Forelimb muscle (tissue), 1 donor: ENCODE measurements around the gene TEX11. TPM values are rescaled to one million over a fixed set of nuclear protein-coding genes. Genes with fewer than 3 reads are reported as not detected.
"Not testable (repeated sequence)": the region's sequence is repeated elsewhere in the genome, so short reads cannot be mapped to it uniquely, and the experiment has no call there.

Experiments
- DNase-seq: peaks from one replicate; pipeline ENCODE4 v3.0.0-alpha.2; 2013; ENCODE audit warnings: low read depth
- polyA plus RNA-seq: library from polyadenylated mRNA; unstranded; fragments of 120-200 nt; gene quantifications from one replicate; pipeline ENCODE4 v1.2.1, GENCODE V29; 2013; ENCODE audit not compliant: insufficient read length

The TEX11 gene
- polyA plus RNA-seq, 1 donor, result 0.06 TPM

DNA sequence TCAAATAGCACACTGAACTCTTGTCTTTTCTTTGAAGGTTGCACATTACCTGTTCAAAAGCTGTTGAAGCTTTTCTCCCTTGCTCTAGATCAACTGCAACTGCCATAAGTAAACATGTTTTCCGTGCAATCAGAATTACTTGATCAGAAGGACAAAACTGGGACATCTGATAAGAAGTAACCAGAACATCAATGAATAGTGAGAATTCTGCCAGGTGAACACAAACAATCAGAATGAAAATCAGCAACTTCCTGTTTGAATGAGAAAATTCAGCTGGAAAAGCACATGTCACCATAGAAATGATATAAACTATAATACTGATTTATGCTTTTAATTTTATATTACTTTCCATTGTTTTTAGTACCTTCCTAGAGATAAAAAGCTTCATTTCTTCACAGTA lies 303.2 kb downstream of the TEX11 start:
- no peak for DNase-seq

DNA sequence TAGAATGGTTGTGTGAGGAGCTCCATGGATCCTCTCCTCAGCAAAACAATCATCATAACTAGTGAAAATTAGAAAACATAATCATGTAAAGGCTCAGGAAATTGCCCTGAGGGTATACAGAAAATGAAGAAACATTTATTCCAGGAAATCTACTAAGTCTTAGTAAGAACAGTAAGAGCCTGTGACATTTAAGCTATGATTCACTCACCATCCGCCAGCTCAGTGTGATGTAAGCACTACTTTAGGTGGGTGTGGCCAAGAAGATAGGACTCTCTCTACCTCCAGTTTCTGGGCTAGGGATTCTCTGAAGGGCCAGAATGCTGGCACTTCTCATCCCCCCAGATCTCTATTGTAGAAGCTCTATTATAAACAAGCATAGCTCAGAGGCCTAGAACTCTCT lies 316.4 kb downstream of the TEX11 start:
- no peak for DNase-seq

DNA sequence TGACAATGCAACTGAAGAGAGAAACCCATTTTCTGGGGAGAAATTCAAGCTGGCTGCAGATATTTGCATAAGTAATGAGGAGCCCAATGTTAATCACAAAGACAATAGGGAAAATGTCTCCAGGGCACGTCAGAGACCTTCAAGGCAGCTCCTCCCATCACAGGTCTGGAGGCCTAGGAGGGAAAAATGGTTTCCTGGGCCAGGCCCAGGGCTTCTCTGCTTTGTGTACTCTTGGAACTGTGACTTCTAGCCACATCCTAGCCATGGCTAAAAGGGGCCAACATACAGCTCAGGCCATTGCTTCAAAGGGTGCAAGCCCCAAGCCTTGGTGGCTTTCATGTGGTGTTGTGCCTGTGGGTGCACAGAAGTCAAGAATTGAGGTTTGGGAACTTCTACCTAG lies 321.4 kb downstream of the TEX11 start:
- DNase-seq, result not testable (repeated sequence)

DNA sequence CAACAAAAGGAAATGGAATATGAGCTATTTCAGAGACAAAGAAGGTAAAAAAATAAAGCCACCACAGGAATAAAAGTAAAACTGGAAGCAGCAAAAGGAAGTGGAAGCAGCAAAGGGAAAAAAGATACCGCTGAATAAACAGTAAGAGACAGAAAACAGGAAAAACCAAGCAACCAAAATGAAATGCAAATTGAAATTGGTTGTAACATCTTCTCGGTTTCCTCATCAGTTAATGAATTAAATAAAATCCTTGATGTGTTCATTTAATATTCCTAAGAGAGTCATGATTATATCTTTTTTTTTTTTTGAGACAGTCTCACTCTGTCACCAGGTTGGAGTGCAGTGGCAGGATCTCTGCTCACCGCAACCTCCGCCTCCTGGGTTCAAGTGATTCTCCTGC lies 331.1 kb downstream of the TEX11 start:
- DNase-seq, result no peak

DNA sequence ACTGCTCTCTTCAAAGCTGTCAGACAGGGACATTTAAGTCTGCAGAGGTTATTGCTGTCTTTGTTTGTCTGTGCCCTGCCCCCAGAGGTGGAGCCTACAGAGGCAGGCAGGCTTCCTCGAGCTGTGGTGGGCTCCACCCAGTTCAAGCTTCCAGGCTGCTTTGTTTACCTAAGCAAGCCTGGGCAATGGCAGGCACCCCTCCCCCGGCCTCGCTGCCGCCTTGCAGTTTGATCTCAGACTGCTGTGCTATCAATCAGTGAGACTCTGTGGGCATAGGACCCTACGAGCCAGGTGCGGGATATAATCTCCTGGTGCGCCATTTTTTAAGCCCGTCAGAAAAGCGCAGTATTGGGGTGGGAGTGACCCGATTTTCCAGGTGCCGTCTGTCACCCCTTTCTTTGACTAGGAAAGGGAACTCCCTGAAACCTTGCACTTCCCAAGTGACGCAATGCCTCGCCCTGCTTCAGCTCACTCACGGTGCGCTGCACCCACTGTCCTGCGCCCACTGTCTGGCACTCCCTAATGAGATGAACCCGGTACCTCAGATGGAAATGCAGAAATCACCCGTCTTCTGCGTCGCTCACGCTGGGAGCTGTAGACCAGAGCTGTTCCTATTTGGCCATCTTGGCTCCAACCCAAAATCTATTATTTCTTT lies 338.5 kb downstream of the TEX11 start:
- not testable (repeated sequence) for DNase-seq

DNA sequence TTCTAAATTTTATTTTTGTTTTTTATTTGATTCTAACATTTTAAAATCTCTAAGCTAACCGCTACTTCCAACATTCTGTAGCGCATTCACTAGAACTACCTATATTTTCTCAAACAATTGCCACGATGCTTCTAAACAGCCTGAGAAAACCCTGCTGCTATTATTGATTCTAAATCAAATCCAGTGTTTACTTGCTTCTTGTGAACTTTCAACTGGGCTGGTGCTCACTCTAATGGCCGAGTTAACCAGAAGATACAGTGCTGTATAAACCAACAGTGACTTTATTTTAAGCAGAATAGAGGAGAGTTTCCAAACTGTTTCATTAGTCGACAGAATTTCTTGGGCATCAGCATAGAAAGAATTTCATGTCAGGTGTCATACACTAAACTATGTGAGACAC lies 353.6 kb downstream of the TEX11 start:
- no peak for DNase-seq

DNA sequence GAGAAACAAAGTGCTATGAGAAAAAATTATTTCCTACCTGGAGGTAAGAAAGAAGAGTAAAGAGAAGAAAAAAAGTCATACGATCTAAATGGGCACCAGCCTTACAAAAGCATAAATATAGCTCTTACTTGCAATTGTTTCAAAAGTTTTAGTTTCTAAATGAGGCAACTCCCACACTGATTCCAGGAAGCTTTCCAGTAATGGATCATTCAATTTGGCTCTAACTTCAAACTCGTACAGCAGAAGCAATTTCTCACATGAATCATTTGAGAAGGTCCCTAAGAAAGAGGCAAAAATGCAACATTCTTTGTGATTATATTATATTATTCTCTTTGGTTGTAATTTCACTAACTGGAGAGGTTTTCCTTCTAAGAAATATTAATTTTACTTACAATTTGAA lies 354.0 kb downstream of the TEX11 start:
- no peak for DNase-seq

DNA sequence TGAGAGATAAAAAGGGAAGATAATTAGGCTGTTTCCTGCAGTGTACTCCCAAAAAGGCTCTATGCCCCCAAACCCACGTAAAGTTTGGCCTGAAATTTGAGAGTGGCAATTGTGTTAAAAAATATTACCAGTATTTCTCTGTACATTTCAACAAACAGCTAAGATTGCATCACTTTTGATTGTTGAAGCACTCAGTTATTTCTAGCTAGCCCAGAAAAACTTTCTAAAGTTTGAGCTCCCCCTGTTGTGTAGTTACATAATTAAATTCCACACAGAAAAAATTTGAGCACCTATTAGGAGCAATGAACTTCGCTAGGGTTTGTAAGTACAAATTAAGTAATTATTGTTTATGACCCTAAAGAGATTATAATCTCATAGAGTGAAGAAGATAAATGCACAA lies 354.4 kb downstream of the TEX11 start:
- DNase-seq, result no peak

DNA sequence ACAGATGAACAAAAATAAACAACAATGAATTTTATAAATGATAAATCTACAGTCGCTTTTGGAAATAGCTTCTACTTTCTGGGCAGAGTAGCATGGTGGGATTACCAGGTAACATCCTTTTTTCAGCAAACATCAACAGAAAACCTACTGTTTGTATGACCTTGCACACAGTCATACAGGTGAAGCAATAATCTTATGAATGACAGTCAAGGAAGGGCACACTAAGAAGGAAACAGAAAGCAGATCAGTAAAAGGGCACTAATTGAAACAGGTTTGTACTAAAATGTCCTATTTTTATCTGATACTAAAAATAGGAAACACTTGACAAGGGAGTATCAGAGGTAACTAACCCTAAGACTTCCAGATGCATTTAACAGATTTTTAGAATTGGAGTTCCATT lies 355.0 kb downstream of the TEX11 start:
- DNase-seq, result no peak

DNA sequence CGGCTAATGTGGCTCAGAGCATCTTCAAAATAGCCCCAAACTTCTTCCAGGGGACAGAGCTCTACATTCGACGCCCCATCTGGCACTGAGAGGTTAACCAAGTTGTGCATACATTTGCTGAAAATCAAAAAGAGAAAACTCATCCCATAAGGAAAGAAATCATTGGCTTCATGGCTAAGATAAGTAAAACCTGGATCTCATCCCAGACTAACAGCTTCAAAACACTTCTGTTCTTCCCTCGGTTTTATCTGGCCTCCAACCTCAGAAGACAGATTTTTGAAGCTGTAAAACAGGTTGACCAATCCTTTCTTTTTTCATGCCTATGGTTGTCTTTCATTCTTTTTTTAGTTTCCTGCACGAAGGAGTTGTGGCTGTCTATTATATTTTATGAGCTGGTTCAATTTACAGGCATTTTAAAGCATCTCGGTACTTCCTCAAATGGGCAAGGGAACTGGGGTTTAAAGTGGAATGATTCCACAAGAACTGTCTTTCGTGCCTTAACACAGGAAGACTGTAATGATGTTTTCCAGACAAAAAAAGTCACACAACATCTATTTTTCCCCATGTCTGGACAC lies 356.3 kb downstream of the TEX11 start:
- no peak for DNase-seq

DNA sequence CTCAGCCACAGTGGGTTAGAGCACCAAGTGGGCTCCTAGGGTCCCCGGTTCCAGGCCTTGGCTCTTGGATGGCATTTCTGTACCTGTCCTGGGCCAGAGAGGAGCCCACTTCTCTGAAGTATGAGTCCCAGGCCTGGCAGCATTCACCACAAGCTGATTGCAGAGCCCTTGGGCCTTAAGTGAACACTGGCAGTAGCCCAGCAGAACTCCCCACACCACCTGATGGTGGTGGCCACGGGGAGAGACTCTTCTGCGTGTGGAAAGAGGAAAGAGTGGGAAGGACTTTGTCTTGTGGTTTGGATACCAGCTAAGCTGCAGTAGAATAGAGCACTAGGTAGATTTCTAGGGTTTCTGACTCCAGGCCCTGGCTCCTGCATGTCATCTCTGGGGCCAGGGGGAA lies 359.1 kb downstream of the TEX11 start:
- DNase-seq, result no peak

DNA sequence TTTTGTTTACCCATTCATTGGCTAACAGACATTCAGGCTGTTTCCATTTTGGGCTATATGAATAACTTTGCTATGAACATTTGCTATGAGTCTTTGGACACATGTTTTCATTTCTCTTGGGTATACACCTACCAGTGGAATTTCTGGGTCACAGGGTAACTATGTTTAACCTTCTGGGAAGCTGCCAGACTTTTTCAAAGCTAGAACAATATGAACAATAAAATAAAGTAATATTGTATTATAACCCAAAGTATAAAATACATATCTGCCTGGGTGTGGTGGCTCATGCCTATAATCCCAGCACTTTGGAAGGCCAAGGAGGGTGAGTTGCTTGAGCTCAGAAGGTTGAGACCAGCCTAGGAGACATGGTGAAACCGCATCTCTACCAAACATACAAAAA lies 373.3 kb downstream of the TEX11 start:
- no peak for DNase-seq

DNA sequence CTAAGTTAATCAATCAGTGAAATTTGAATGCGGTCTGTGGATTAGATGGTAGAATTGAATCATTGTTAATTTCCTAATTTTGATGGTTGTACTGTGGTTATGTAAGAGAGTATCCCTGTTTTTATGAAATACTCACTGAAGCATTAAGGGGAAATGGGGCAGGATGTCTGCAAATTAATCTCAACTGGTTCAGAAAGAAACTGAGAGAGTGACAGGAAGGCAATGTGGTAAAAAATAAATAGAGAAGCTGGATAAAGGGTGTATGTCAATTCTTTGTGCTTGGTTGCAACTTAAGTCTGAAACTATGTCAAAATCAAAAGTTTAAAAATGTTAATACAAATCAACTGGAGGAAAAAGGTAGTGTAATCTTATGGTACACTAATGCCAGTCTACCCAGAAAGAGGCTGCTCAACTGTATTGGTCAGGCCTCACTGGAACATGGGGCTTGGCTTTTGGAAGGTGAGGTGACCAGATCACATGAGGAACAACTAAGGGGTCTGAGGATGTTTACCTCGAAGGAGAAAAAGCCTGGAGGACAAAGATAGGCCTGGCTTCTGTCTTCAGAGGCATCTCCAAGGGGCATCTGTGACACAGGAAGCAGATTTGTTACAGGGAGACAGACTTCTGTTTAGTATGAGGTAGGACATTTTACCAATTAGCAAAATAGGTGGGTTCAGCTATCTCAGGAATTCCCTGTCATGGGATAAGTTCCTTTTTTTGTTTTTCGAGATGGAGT lies 380.7 kb downstream of the TEX11 start:
- no peak for DNase-seq

DNA sequence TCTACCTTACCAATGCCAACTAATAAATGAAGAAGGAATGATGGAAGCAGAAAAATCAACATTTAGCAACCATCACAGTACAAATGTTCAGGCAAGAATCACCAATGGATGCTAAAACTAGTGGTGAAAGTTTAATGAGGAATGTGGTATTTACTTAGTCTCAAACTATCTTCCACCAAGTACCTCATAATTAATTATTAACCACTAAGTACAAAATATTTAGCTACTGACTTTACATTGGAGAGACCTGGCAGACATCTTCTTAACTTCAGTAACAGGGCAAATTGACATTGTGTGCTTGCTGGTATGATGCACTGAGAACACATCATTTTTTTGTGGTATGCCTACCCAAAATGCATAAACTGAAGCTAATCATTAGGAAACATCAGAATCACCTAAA lies 381.5 kb downstream of the TEX11 start:
- DNase-seq, result no peak

DNA sequence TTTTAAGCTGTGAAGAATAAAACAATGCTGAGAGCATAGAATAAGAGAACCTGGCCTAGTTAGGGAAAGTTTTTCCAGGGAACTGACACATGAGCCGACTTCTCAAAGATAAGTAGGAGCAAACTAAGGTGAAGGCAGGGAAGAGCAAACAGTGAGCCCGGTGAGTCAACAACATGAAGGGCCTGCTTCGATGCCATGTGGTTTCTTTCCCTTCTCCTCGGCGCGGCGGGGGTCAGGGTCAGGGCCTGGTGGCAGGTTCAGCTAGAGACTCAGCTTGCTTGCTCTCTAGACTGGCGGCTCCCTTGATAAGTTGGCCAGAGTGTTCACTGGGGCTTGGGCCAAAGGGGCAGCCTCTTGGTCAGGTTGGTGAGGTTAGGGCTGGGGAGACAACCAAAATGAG lies 382.8 kb downstream of the TEX11 start:
- no peak for DNase-seq

DNA sequence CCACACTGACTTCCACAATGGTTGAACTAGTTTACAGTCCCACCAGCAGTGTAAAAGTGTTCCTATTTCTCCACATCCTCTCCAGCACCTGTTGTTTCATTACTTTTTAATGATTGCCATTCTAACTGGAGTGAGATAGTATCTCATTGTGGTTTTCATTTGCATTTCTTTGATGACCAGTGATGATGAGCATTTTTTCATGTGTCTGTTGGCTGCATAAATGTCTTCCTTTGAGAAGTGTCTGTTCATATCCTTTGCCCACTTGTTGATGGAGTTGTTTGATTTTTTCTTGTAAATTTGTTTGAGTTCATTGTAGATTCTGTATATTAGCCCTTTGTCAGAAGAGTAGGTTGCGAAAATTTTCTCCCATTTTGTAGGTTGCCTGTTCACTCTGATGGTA lies 392.8 kb downstream of the TEX11 start:
- not testable (repeated sequence) for DNase-seq

DNA sequence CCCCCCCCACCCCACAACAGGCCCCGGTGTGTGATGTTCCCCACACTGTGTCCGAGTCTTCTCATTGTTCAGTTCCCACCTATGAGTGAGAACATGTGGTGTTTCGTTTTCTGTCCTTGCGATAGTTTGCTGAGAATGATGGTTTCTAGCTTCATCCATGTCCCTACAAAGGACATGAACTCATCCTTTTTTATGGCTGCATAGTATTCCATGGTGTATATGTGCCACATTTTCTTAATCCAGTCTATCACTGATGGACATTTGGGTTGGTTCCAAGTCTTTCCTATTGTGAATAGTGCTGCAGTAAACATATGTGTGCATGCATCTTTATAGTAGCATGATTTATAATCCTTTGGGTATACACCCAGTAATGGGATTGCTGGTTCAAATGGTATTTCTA lies 393.2 kb downstream of the TEX11 start:
- not testable (repeated sequence) for DNase-seq

DNA sequence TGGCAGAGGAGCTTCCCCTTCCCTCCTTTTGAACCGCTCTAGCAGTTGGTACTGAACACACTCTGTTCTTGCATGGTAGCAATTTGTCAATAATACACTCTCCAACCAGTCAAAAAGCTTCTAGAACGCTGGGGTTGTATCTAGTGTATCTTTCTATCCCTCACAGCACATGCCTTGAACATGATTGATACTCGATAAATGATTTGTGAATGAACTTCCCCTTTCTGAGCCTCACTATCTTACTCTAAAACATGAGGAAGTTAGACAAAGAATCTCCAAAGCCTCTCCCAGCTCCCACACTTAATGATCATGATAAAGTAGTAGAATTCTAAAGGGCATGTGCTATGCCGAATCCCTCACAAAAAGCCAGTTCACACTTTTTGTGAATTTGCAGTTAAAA lies 399.4 kb downstream of the TEX11 start:
- no peak for DNase-seq

DNA sequence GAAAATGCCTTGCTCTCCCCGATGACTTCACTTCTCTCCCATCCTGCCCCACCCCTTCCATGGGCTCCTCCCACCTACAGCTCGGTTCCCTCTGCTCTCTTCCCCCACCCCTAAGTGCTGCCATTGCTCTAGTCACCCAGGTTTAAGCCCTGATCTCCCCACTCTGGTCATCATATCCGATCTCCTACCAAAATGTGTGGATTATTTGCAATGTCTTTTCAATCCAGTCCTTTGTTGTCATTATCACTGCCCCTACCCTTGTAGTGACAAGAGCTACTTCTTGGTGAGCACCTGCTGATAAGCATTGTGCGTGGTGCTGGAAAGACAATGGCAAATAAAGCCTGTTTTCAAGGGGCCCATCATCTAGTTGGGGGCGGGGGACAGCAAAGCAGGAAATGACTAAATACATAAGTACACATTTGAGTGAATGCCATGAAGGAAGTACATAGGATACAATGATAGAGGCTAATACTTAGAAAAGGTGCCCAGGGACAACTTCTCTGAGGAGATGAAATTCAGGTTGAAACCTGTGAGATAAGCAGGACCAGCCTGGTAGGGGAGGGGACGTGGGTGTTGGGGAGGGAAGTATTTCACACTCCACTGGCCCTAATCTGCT lies 400.1 kb downstream of the TEX11 start:
- DNase-seq, result no peak

DNA sequence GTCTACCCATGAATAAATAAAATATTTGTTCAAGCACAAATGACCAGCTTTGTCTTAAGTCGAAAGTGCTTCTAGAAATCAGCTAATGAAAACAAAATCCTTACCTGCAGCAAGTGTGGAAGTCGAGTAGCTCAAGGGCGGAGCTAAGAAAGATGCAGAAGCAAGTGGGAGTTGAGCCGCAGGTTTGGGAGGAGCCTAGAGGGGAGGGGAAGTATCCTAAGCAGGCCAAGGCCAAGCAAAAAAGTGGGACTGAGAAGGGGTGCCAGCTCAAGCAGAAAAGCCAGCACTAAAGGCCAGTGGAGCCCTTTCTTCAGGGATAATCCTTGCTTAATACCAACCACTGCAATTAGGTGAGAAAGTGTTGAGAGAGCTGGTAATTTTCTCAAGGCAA lies 403.1 kb downstream of the TEX11 start:
- no peak for DNase-seq

DNA sequence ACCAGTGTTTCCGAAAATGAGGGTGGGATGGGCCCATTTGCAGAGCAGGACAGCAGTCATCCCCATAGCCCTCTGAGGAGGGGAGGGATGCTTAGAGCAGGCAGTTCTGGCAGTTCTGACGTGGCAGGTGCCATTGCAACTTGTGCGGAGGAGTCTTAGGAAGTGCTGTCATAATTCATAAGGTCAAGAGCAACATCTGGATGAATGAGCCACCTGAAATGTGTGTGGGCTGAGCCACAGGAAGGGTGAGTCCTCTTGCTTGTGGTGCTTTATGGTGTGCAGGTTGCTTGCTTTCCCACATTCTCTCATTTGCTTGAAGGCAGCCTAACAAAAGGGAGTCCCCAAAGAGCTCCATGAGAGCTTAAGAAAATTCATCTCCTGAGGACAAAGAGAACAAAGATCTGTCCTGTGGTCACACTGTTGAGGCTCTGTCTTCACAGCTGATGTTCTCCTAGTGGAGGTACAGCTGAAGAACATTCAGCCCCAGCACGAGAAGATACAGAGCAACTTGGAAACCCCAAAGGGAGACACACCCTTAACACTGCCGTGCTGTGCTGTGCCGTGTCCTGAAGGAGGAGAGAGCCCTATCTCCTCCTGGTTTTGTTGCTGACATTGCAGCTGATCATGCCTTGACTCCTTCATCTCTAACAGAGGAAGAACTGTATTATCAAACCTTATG lies 403.6 kb downstream of the TEX11 start:
- no peak for DNase-seq

DNA sequence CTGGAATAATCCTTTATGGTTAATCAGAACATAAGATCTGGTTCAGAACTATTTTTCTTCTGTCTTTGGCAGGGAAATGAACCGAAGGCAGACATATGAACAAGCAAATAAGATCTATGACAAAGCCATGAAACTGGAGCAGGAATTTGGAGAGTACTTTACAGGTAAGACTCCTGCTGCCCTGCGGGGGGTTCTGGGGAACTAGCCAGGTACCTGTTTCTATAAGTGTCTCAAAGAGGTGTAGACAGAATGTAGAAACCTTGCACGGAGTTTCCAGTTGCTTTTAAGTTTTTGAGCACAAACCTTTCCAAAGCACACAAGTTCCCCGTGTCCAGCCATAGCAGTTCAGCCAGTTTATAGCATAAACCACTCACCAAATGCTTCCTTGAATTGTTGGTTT lies 407.7 kb downstream of the TEX11 start:
- no peak for DNase-seq
